Stimulated activated naive B cell treated with anti-CD40 and anti-IgM and Interleukin-4, amounts not matched to agents 10 μg/mL and 1 μg/mL and 100 μg/mL, for 72 hours (primary cell): ENCODE measurements around the gene RBM22.

Source experiments
- ATAC-seq, 2 donors: fragments of 150-1000 bp; cut with Tn5 transposase; replicated peaks; 2 replicates each; pipeline ENCODE4 v1.10.0; 2021; ENCODE audit warnings: moderate library complexity in 1 of 2
- DNase-seq: peaks from one replicate; pipeline ENCODE4 v3.0.0; 2021
- H3K27ac Mint-ChIP-seq: one replicate; pipeline ENCODE4 v1.8.0; 2022; ENCODE audit warnings: mild to moderate bottlenecking, mixed read lengths
- H3K27me3 Mint-ChIP-seq, 2 donors: one replicate each; pipeline ENCODE4 v1.8.0; 2022; ENCODE audit warnings: mixed read lengths in 2 of 2
- H3K36me3 Mint-ChIP-seq, 2 donors: one replicate each; pipeline ENCODE4 v1.8.0; 2022; ENCODE audit warnings: mixed read lengths in 2 of 2, mild to moderate bottlenecking in 1 of 2
- H3K4me1 Mint-ChIP-seq, 2 donors: one replicate each; pipeline ENCODE4 v1.8.0; 2022; ENCODE audit warnings: mixed read lengths in 2 of 2, mild to moderate bottlenecking in 1 of 2
- H3K4me3 Mint-ChIP-seq, 2 donors: one replicate each; pipeline ENCODE4 v1.8.0; 2022; ENCODE audit warnings: mild to moderate bottlenecking in 2 of 2, mixed read lengths in 2 of 2, moderate library complexity in 1 of 2
- H3K9me3 Mint-ChIP-seq, 2 donors: one replicate each; pipeline ENCODE4 v1.8.0; 2022; ENCODE audit warnings: mixed read lengths in 2 of 2, mild to moderate bottlenecking in 1 of 2

RBM22 gene

GRCh38 chr5:150651924-150652671 is 48.8 kb downstream of the RBM22 start:
- DNase-seq = no peak
- Mint-ChIP-seq H3K9me3 (no peaks in the 10 kb centered on the region), H3K27ac (peak overlapping the region; percentile 11), H3K27me3 (no peaks in the 10 kb centered on the region), H3K36me3 (peaks cover 16 to 32% of the 10 kb centered on the region in 2 donors), H3K4me1 (peaks cover 6 to 13% of the 10 kb centered on the region in 2 donors), H3K4me3 (no peak overlapping the region)
- ATAC-seq = no peak

GRCh38 chr5:150651382-150651781 is 49.5 kb downstream of the RBM22 start:
- no peak for DNase-seq
- Mint-ChIP-seq H3K4me1 (peaks cover 0 to 11% of the 10 kb centered on the region in 2 donors), H3K36me3 (peaks cover 16 to 33% of the 10 kb centered on the region in 2 donors), H3K9me3 (no peaks in the 10 kb centered on the region), H3K27me3 (no peaks in the 10 kb centered on the region), H3K27ac (no peak overlapping the region), H3K4me3 (no peak overlapping the region)
- no peak for ATAC-seq

- no peaks in the 10 kb centered on the region for H3K27me3 Mint-ChIP-seq
- DNase-seq = no peak
- H3K27ac Mint-ChIP-seq = no peak overlapping the region
These were observed 50.5 kb downstream of the RBM22 start for GRCh38 chr5:150650021-150651006.

GRCh38 chr5:150649108-150650020 is 51.5 kb downstream of the RBM22 start:
- H3K27me3 Mint-ChIP-seq = no peaks in the 10 kb centered on the region
- peaks cover 16 to 33% of the 10 kb centered on the region in 2 donors for H3K36me3 Mint-ChIP-seq
- no peaks in the 10 kb centered on the region for H3K9me3 Mint-ChIP-seq
- ATAC-seq = no peak
- H3K4me1 Mint-ChIP-seq = peaks cover 0 to 10% of the 10 kb centered on the region in 2 donors
- no peak overlapping the region for H3K4me3 Mint-ChIP-seq
- no peak overlapping the region for H3K27ac Mint-ChIP-seq
- no peak for DNase-seq

More at GRCh38 chr5:150650021-150651006, 50.5 kb downstream of the RBM22 start:
- ATAC-seq = no peak
- Mint-ChIP-seq H3K4me3 (no peak overlapping the region), H3K36me3 (peaks cover 16 to 33% of the 10 kb centered on the region in 2 donors), H3K9me3 (no peaks in the 10 kb centered on the region), H3K4me1 (peaks cover 0 to 8% of the 10 kb centered on the region in 2 donors)

GRCh38 chr5:150648294-150649107 is 52.4 kb downstream of the RBM22 start:
- H3K4me3 Mint-ChIP-seq = no peak overlapping the region
- no peak overlapping the region for H3K27ac Mint-ChIP-seq
- H3K4me1 Mint-ChIP-seq = peaks cover 0 to 7% of the 10 kb centered on the region in 2 donors
- no peak for DNase-seq
- no peaks in the 10 kb centered on the region for H3K9me3 Mint-ChIP-seq
- ATAC-seq = no peak
- peaks cover 16 to 33% of the 10 kb centered on the region in 2 donors for H3K36me3 Mint-ChIP-seq
- no peaks in the 10 kb centered on the region for H3K27me3 Mint-ChIP-seq

GRCh38 chr5:150647275-150648251 is 53.3 kb downstream of the RBM22 start:
- Mint-ChIP-seq H3K27me3 (no peaks in the 10 kb centered on the region), H3K4me3 (no peak overlapping the region), H3K36me3 (peaks cover 16 to 33% of the 10 kb centered on the region in 2 donors), H3K27ac (no peak overlapping the region), H3K9me3 (no peaks in the 10 kb centered on the region), H3K4me1 (peaks cover 0 to 7% of the 10 kb centered on the region in 2 donors)
- no peak for DNase-seq
- ATAC-seq = no peak

- DNase-seq (no peak), ATAC-seq (no peak)
- peaks cover 15 to 39% of the 10 kb centered on the region in 2 donors for H3K36me3 Mint-ChIP-seq
- H3K27ac Mint-ChIP-seq = no peak overlapping the region
- peaks cover 0 to 1% of the 10 kb centered on the region in 2 donors for H3K4me1 Mint-ChIP-seq
- H3K27me3 Mint-ChIP-seq = no peaks in the 10 kb centered on the region
- H3K9me3 Mint-ChIP-seq = no peaks in the 10 kb centered on the region
- H3K4me3 Mint-ChIP-seq = no peak overlapping the region
These were observed 55.7 kb downstream of the RBM22 start for GRCh38 chr5:150645070-150645700.

- H3K27ac Mint-ChIP-seq = peak overlapping the region; percentile 7
- H3K36me3 Mint-ChIP-seq = peaks cover 10 to 35% of the 10 kb centered on the region in 2 donors
- no peak overlapping the region for H3K4me3 Mint-ChIP-seq
- no peaks in the 10 kb centered on the region for H3K27me3 Mint-ChIP-seq
- no peaks in the 10 kb centered on the region for H3K9me3 Mint-ChIP-seq
- ATAC-seq (no peak), DNase-seq (no peak)
- H3K4me1 Mint-ChIP-seq = peaks cover 0 to 1% of the 10 kb centered on the region in 2 donors
These were observed 56.3 kb downstream of the RBM22 start for GRCh38 chr5:150644514-150644913.

- Mint-ChIP-seq H3K27me3 (no peaks in the 10 kb centered on the region), H3K36me3 (peaks cover 8 to 32% of the 10 kb centered on the region in 2 donors), H3K9me3 (no peaks in the 10 kb centered on the region), H3K27ac (peak overlapping the region; percentile 7), H3K4me1 (peaks cover 0 to 1% of the 10 kb centered on the region in 2 donors), H3K4me3 (no peak overlapping the region)
- no peak for DNase-seq
- ATAC-seq = no peak
These were observed 56.8 kb downstream of the RBM22 start for GRCh38 chr5:150644058-150644457.

GRCh38 chr5:150642991-150643710 is 57.7 kb downstream of the RBM22 start:
- Mint-ChIP-seq H3K9me3 (no peaks in the 10 kb centered on the region), H3K36me3 (peaks cover 0 to 23% of the 10 kb centered on the region in 2 donors), H3K27ac (no peak overlapping the region), H3K4me3 (no peak overlapping the region), H3K27me3 (no peaks in the 10 kb centered on the region), H3K4me1 (peaks cover 3% of the 10 kb centered on the region in 2 donors)
- DNase-seq (no peak), ATAC-seq (no peak)

GRCh38 chr5:150642567-150642927 is 58.3 kb downstream of the RBM22 start:
- ATAC-seq (no peak), DNase-seq (no peak)
- H3K9me3 Mint-ChIP-seq = no peaks in the 10 kb centered on the region
- peaks cover 0 to 19% of the 10 kb centered on the region in 2 donors for H3K36me3 Mint-ChIP-seq
- no peak overlapping the region for H3K27ac Mint-ChIP-seq
- H3K4me3 Mint-ChIP-seq = no peak overlapping the region
- H3K27me3 Mint-ChIP-seq = no peaks in the 10 kb centered on the region
- H3K4me1 Mint-ChIP-seq = peaks cover 5% of the 10 kb centered on the region in 2 donors
